ENCODE results near the gene TRAK2.

The TRAK2 gene

GRCh38 chr2:201420442-201421113 is 30.7 kb downstream of the TRAK2 start:
- no peak overlapping the region for H3K27ac ChIP-seq
- TF ChIP-seq, protein P1, sequence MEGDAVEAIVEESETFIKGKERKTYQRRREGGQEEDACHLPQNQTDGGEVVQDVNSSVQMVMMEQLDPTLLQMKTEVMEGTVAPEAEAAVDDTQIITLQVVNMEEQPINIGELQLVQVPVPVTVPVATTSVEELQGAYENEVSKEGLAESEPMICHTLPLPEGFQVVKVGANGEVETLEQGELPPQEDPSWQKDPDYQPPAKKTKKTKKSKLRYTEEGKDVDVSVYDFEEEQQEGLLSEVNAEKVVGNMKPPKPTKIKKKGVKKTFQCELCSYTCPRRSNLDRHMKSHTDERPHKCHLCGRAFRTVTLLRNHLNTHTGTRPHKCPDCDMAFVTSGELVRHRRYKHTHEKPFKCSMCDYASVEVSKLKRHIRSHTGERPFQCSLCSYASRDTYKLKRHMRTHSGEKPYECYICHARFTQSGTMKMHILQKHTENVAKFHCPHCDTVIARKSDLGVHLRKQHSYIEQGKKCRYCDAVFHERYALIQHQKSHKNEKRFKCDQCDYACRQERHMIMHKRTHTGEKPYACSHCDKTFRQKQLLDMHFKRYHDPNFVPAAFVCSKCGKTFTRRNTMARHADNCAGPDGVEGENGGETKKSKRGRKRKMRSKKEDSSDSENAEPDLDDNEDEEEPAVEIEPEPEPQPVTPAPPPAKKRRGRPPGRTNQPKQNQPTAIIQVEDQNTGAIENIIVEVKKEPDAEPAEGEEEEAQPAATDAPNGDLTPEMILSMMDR (conservative IDR thresholded peaks at IDR 0.05), result no peak
- no peak for TF ChIP-seq ZFX (IDR thresholded peaks at IDR 0.05)

DNA sequence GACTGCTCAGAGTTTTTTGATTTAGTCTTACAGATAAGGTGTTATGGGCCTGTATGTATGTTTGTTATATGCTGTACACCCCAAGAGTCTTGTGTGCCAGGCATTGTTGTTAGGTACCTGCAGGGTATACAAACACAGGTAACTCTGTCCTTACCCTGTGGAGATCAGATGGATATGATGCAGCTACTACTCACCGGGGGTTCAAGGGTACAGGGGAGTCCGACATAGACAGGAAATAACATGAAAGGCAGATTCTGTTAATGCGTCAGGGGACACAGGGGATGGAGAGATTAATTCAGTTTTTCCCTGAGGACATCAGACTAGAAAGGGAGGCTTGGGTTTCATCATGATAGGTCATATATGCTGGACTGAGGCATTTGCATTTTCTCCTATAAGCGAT is 31.3 kb downstream of the TRAK2 start:
- TF ChIP-seq, protein P1 (conservative IDR thresholded peaks at IDR 0.05), result no peak
- no peak for TF ChIP-seq ZFX (IDR thresholded peaks at IDR 0.05)
- no peak overlapping the region for H3K27ac ChIP-seq

DNA sequence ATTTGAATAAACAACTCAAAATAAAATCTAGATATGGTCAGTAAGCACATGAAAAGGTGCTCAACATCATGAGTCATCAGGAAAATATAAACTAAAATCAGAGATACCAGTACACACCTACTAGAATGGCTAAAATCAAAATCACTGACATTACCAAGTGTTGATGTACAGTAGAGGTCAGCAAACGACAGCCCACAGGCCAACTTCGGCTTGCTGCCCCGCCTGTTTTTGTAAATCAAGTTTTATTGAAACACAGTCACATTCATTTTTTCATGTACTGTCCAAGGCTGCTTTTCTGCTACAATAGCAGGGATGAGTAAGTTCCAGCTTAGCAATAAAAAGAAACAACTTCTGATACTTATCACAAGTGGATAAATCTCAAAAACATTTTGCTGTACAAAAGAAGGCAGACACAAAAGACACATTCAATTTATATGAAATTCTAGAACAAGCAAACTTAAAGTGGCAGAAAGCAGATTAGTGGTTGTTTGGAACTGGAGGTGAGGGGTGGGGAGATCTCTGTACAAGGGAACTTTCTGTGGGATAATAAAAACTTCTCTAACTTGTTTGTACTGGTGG is 32.1 kb downstream of the TRAK2 start:
- no peak for TF ChIP-seq ZFX (IDR thresholded peaks at IDR 0.05)
- TF ChIP-seq, protein P1 (conservative IDR thresholded peaks at IDR 0.05), result peak; percentile 29
- H3K27ac ChIP-seq, result no peak overlapping the region

- TF ChIP-seq, protein P1 (conservative IDR thresholded peaks at IDR 0.05), result no peak
- TF ChIP-seq ZFX (IDR thresholded peaks at IDR 0.05), result no peak
- no peak overlapping the region for H3K27ac ChIP-seq
Observed at GRCh38 chr2:201415149-201415548, 36.1 kb downstream of the TRAK2 start.

DNA sequence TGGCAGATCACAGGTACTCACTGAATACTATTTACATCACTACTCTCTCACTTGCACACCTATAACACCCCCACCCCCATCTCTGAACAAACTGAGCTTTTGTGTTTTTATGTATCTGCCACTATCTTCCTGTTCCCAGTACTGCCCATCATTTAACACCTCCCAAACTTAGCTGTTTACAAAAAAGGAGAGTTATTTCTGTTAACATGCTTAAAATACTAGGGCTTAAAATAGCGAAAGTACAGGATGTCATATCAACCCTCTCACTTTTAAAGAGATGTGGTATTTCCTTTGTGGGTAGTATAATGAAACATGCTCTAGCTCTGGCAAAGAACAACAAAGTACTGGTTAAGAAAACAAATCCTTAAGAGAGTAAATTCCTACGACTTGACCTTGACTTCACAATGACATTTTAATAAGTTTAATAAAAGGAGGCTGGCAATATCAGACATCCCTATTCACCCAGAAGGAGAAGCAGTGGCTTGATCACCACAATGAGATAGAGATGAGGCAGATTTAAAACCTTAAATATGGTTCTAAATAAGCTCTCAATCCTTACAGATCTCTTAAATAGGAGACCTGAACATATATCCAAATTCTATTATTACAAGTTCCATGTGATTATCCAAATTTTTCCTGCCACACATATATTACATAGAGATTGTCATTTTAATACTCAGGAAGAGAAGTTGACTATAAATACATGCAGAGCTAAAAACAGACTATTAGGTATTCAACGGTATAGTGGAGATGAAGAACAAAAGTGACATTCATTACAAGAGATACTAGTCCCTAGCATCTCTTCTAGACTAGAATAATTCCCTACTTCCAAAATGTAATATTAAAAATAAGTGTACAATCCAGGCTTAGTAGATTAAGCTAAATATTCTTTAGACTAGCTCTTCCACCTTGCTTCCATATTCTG is 36.9 kb downstream of the TRAK2 start:
- TF ChIP-seq, protein P1 (conservative IDR thresholded peaks at IDR 0.05), result no peak
- TF ChIP-seq ZFX (IDR thresholded peaks at IDR 0.05), result no peak
- H3K27ac ChIP-seq, result no peak overlapping the region

- TF ChIP-seq, protein P1 (conservative IDR thresholded peaks at IDR 0.05), result no peak
- no peak for TF ChIP-seq ZFX (IDR thresholded peaks at IDR 0.05)
- no peak overlapping the region for H3K27ac ChIP-seq
Observed at GRCh38 chr2:201413552-201413951, 37.7 kb downstream of the TRAK2 start.

DNA sequence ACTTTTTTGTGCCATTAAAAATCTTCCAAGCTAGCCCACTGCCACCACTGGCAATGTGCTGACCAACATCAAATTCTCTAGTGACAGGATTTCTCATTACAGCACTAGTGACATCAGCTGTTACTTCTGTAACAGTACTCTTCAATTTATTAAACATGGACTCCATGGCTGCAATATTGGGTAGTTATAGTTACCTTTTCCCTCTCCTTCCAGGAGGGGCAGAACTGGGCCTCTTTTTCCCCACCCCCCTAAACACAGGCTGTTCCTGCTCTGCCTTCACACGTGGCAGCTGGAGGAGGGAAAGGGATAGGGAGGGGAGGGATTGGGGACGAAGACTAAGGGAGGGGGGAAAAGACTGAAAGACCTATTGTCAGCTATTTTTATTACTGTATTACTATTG is 38.1 kb downstream of the TRAK2 start:
- no peak for TF ChIP-seq ZFX (IDR thresholded peaks at IDR 0.05)
- TF ChIP-seq, protein P1 (conservative IDR thresholded peaks at IDR 0.05), result no peak
- no peak overlapping the region for H3K27ac ChIP-seq

Data from C4-2B (cell line).